Muscle of arm (tissue), 12 donors: ENCODE measurements around the gene C17orf100. TPM values are rescaled to one million over a fixed set of nuclear protein-coding genes. Genes with fewer than 3 reads are reported as not detected.
"Not testable (repeated sequence)": the region's sequence is repeated elsewhere in the genome, so short reads cannot be mapped to it uniquely, and the experiment has no call there.

Experiments used
- DNase-seq: peaks from one replicate; pipeline ENCODE4 v3.0.0-alpha.2; 2013
- polyA plus RNA-seq, 12 donors: library from polyadenylated mRNA; unstranded; fragments of 120-200 nt; gene quantifications; one replicate each; pipeline ENCODE4 v1.2.1, GENCODE V29; 2013; ENCODE audit not compliant: insufficient read length in 12 of 12

Gene C17orf100
- polyA plus RNA-seq, 12 donors, result 2.5 to 5.5 (median 3.6) TPM; not detected in 2

GRCh38 chr17:6639586-6640535, 11.7 kb upstream of the C17orf100 start:
- no peak for DNase-seq

DNA sequence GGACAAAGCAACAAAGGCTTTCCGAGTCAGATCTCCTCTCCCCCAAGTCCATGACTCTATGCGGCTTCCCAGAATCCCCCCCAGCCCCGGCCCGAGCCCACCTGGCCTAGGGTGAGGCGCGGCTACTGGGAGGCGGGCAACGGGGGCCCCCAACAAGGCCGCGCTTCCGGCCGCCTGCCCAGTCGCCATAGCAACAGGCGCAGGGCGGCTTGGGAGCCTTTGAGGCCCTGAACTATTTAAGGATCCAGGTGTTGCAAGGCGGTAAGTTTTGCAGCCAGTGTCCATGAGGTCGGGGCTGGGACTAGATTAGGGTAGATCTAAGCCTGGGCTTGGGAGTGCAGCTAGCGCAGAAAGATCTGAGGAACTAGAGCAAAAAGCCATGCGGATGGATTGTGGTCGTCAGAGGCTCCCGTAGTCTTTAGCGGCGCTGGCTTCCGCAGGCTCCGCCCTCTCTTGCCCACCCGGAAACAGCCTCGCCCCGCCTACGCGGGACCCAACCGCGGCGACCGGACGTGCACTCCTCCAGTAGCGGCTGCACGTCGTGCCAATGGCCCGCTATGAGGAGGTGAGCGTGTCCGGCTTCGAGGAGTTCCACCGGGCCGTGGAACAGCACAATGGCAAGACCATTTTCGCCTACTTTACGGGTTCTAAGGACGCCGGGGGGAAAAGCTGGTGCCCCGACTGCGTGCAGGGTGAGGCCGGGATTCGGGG, 10.9 kb upstream of the C17orf100 start, which contains the start of the genes KIAA0753 and TXNDC17:
KIAA0753 (minus strand) TSS at position 176 of the 711 bp plus-strand sequence. CDS start 5,608 bp downstream, outside the sequence.
TXNDC17 (plus strand) TSS at position 525 of the 711 bp plus-strand sequence; CDS start at position 548, 23 bp downstream.
- DNase-seq, result peak; percentile 94

GRCh38 chr17:6641247-6641863, 10.2 kb upstream of the C17orf100 start:
- DNase-seq, result no peak

- DNase-seq, result no peak
These were observed 9.0 kb upstream of the C17orf100 start for GRCh38 chr17:6642592-6642991.

DNA sequence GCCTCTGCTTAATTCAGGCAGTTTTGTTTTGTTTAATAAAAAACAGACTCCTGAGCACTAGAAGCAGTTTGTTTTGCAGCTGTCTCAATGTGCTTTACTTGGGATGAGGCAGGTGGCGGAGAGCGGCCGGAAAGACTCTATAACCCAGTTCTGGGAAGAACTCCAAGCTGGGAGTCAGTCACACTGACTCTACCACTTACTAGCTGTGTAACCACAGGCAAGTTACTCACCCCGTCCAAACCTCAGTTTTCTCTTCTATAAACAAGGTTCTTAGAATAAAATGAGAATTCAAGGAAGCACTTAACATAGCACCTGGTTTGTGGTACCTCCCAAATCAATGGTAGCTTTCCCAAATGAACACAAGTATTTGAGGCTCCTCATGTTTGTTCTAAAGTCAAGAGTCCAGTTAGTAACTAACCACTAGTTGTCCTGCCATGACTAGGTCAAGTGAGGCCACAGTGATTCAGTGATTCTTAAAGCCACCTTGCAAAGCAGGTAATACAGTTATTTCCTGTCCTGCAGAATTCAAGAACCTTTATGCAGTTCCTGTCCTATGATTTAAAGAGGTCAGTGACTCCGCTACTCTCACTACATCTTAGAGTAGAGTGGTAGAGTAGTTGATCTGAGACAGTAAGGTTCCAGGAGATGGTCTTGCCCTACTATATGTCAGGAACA, 8.0 kb upstream of the C17orf100 start:
- no peak for DNase-seq

- no peak for DNase-seq
These were observed 3.4 kb upstream of the C17orf100 start for GRCh38 chr17:6648181-6648580.

- peak; percentile 53 for DNase-seq
These were observed 424 bp downstream of the C17orf100 start for GRCh38 chr17:6651919-6652452.

DNA sequence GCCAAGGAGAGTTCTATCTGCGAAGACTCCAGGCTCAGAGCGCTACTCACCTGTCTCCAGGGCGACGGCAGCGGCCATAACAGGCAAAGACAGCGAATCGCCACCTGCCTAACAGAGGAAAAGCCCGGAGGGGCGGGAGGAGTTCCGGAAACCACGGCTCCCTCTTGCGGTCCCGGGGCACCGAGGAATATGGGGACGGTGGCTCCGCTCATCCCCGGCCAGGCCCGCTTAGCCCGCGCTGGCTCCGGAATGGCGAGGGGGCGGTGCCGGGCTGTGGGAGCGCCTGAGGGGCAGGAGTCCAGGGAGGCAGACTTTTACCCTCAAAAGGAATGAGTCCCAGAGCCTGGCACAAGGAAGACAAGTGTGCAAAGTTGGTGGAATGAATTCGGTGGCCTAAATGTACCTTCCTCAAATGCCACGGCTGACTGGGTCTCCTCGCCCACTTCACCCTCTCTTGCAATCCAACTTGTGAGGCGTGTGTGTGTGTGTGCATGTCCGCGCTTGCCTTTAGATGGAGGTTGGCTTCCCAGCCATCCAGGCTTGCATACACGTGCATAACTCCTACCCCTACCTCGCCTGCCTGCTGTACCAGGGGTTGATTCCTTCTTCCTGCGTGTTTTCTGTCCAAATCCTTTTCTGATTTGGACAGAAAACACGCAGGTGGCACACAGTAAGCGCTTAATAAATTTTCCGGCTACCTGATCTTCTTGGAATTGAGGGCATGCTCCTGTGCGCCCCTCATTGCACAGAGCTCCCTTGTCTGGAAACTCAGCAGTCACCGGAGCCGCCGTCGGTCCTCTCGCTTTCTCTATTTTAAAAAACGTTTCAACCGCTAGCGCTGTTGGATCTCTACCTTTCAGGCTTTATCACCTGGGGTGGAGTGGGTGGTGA, 3.5 kb downstream of the C17orf100 start:
- DNase-seq, result no peak

- DNase-seq, result not testable (repeated sequence)
These were observed 4.3 kb downstream of the C17orf100 start for GRCh38 chr17:6655732-6656361.

DNA sequence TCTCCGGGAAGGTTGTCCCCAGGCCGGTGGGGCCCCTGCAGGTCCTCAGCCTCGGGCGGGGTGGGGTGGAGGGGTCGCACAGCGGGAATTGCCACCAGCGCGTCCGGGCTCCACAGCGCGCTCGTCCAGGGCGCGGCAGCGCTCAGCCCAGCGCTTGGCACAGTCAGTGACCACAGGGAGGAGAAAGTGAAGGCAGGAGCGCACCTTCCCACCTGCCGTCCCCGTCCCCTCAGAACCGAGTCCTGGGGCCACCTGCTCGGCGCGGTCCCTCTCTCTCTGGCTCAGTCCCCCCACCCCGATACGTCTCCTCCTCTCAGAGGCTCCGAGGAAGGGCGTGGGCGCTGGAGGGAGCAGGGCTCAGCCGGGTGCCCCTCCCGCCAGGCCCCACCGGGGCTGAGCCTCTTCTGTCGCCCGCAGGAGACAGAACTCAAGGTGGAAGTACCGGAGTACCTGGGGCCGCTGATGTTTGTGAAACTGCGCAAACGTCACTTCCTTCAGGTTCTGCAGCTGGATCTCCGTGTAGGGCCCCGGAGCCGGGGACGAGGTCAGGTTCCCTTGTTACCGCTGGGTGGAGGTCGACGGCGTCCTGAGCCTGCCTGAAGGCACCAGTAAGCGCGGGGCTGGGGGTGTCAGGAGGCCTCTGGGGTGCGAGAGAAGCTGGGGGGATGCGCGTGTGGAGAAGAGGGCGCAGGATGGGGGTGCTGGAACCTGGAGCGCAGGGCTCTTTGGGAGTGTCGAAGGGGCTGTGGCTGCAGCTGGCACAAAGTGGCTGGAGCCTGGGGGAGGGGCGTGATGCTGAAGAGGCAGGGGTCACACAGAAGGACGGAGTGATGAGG, 5.5 kb downstream of the C17orf100 start:
- not testable (repeated sequence) for DNase-seq

- DNase-seq, result no peak
These were observed 6.2 kb downstream of the C17orf100 start for GRCh38 chr17:6657633-6658287.

DNA sequence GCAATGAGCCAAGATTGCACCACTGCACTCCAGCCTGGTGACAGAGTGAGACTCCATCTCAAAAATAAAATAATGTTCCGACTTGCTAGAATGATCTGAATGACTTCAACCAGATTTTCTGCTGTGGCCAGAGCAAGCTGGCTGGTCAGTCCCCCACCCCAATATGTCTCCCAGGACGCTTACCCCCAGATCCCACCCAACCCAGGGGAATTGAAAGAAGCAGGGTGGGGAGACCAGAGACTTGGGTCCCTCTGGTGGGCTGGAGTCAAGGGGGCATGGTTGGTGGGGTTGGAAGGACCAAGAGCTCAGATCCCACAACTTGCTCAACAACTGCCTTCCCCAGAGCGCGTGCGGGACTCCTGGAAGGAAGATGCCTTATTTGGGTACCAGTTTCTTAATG, 6.8 kb downstream of the C17orf100 start:
- not testable (repeated sequence) for DNase-seq

- no peak for DNase-seq
These were observed 8.5 kb downstream of the C17orf100 start for GRCh38 chr17:6660101-6660500.

- no peak for DNase-seq
These were observed 9.4 kb downstream of the C17orf100 start for GRCh38 chr17:6660805-6661463.

DNA sequence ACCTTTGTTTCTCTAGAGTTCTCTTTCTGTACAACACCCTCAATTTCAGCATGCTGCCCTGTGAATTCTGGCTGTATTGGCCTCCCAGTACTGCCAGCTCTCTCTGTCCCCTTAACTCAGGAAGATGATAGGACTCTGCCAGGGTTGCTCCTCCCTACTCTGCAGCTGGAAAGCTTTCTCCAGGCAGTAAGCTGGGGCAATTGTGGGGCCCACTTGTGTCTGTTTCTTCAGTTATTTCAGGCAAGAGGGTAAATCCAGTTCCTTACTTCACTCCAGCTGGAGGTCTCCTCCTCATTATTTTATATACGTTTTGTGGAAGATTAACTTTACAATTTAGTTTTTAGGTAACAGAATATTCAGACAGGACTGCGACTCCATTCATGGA, 9.9 kb downstream of the C17orf100 start:
- DNase-seq, result no peak

DNA sequence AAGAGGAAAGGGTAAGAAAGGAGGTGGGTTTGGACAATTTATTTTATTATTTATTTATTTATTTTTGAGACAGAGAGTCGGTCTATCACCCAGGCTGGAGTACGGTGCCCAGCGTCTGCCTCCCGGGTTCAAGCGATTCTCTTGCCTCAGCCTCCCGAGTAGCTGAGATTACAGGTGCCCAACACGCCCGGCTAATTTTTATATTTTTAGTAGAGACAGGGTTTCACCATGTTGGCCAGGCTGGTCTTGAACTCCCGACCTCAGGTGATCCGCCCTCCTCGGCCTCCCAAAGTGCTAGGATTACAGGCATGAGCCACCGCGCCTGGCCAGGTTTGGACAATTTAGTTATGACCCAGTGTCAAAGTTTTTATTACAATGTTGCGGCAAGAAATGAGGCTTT, 11.6 kb downstream of the C17orf100 start:
- not testable (repeated sequence) for DNase-seq

DNA sequence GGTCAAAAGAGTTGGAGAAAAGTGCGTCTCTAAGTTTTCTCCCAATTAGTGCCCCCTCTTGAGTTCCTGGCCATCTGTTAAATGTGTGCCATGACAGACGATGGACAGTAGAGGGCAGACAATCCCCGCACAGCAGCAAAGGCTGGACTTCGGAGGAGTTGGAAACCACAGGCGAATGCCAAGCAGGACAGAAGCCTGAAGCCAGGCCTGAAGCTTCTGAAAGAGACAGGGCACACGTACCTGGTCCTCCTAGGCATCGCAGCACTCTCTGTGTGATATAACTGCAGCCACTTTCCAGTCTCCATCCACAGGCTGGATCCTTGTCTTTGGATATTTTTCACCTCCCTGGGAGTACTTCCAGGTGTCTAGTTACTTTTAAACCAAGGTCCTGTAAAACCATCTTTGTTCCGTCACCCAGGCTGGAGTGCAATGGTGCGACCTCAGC, 14.5 kb downstream of the C17orf100 start:
- peak; percentile 80 for DNase-seq
